Keratinocyte (primary cell): ENCODE data around the gene NPHP1.

Source experiments
- CTCF ChIP-seq, 3 experiments: IDR thresholded peaks in 1 of 3; conservative IDR thresholded peaks in 1 of 3; optimal IDR thresholded peaks in 1 of 3; 2 replicates in 2 of 3; 3 replicates in 1 of 3; pipeline versions ENCODE3 to v1.5.1; 2011; ENCODE audit warnings: low read length in 3 of 3, mild to moderate bottlenecking in 3 of 3, moderate library complexity in 2 of 3, control low read depth in 1 of 3, inconsistent platforms in 1 of 3; ENCODE audit not compliant: insufficient read depth in 2 of 3; ENCODE audit errors: extremely low read depth in 1 of 3
- EZH2 ChIP-seq: IDR thresholded peaks from one replicate; pipeline ENCODE4 v1.6.1; 2012; ENCODE audit warnings: inconsistent platforms, mild to moderate bottlenecking, low read length, moderate library complexity

DNA sequence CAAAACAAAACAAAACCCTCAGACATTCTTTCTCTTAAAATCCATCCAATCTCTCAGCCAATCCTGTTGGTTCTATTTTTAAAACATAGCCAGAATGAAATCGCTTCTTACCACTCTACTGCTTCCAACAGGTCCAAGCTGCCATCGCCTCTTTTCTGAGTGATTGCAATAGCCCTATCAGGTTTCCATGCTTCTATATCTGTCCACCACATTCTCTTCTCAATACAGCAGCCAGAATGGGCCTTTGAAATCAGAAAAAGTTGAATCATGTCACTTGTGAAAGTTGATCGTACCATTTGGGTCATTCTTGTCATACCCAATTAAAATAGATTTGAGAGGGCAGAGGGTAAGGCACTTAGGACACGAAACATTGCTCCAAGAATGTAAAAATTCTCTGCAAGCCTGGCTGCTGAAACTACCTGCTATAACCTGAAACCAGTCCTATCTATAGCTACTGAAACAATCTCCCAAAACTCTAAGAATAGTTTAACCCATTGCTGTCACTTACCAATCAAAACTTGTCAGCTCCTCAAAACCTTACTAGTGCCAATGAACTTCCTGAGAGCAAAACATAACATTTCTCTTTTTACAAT, 10.8 kb upstream of the NPHP1 start:
- no peak for TF ChIP-seq CTCF (optimal IDR thresholded peaks at IDR 0.05 in 1 of 3, IDR thresholded peaks at IDR 0.05 in 1 of 3, conservative IDR thresholded peaks at IDR 0.05 in 1 of 3; ENCODE audit: extremely low read depth in 1 of 3, insufficient read depth in 2 of 3, low read length in 3 of 3)
- TF ChIP-seq EZH2: no peak
